ENCODE measurements around the gene SLC22A4.

- TF ChIP-seq CTCF (IDR thresholded peaks at IDR 0.05) (no peak), EZH2 (IDR thresholded peaks at IDR 0.05; ENCODE audit: borderline replicate concordance, insufficient read depth, low read depth, low read length, poor library complexity, severe bottlenecking) (no peak)
These were observed 722 bp downstream of the SLC22A4 start for GRCh38 chr5:132294728-132295504.
